Effector memory CD4-positive, alpha-beta T cell (primary cell): ENCODE measurements around the gene TSC22D1.

Experiments
- DNase-seq, 3 donors: peaks; one replicate each; pipeline ENCODE4 v3.0.0-alpha.2; 2020
- H3K27ac ChIP-seq: 2 replicates; pipeline ENCODE4 v1.7.0; 2013; ENCODE audit warnings: mild to moderate bottlenecking, low read length, moderate library complexity; ENCODE audit not compliant: insufficient read depth, poor library complexity, severe bottlenecking
- H3K27me3 ChIP-seq: replicated peaks from 2 replicates; pipeline ENCODE4 v1.7.0; 2013; ENCODE audit warnings: mild to moderate bottlenecking, low read length; ENCODE audit not compliant: insufficient read depth, control insufficient read depth, poor library complexity, severe bottlenecking
- H3K36me3 ChIP-seq: 2 replicates; pipeline ENCODE4 v1.7.0; 2013; ENCODE audit warnings: mild to moderate bottlenecking, low read length, moderate library complexity; ENCODE audit not compliant: control insufficient read depth, insufficient read depth
- H3K4me1 ChIP-seq: 2 replicates; pipeline ENCODE4 v1.7.0; 2013; ENCODE audit warnings: low read length, mild to moderate bottlenecking; ENCODE audit not compliant: control insufficient read depth, insufficient read depth, poor library complexity, severe bottlenecking
- H3K4me3 ChIP-seq: 2 replicates; pipeline ENCODE4 v1.7.0; 2013; ENCODE audit warnings: low read length, low read depth, mild to moderate bottlenecking; ENCODE audit not compliant: insufficient read depth, poor library complexity, severe bottlenecking
- H3K9me3 ChIP-seq: 2 replicates; pipeline ENCODE4 v1.7.0; 2013; ENCODE audit warnings: mild to moderate bottlenecking, low read length, moderate library complexity; ENCODE audit not compliant: control insufficient read depth
- total RNA-seq, 3 donors: gene quantifications; one replicate each; lab custom pipeline; 2026; lab: John Stamatoyannopoulos, UW

The TSC22D1 gene
- 51.5 to 57.3 (median 56.3) reads per million in 3 donors for total RNA-seq

DNA sequence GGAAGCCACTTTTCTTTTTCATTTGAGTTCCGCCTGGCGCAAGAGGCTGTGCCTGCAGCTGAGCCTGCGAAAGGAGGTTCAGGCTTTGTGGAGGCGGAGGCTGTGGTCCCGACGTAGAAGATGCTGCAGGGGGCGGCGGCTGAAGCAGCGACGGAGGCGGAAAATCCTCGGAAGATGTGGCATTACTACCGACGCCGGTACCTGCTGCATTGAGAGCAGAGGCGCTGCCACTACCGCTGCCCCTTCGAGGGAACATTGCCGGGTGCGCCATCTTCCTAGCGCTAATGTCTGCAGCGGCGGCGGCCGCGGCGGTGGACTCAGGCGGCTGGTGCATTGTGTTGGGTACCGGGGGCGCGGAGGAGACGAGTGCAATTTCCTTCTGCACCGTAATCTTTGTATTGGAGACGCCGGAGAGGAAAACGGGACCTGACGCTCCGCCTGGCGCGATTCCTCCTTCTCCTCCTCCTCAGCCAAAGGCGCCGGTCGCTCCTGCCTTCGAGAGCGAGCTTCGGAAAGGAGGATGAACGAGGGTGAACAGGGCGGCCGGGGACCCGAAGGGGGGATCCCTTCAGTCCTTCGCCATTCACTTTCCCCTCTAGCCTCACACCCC, at the start of gene TSC22D1:
TSC22D1 (minus strand) TSS at position 590 of the 610 bp plus-strand sequence; CDS start at position 334, 256 bp downstream.
- Histone ChIP-seq H3K4me3 (peak within 1 kb of the TSS; percentile 98), H3K4me1 (peaks cover 18% of the 10 kb centered on the region), H3K27ac (peak within 1 kb of the TSS; percentile 94), H3K27me3 (no peaks in the 10 kb centered on the region), H3K9me3 (no peaks in the 10 kb centered on the region), H3K36me3 (no peaks in the 10 kb centered on the region)
- peak; percentile 49 to 62 (median 53) for DNase-seq

- H3K27me3 ChIP-seq: peaks cover 7% of the 10 kb centered on the region
- H3K4me1 ChIP-seq: no peaks in the 10 kb centered on the region
- no peak for DNase-seq
- no peaks in the 10 kb centered on the region for H3K9me3 ChIP-seq
- H3K4me3 ChIP-seq: no peak overlapping the region
- H3K27ac ChIP-seq: no peak overlapping the region
- H3K36me3 ChIP-seq: no peaks in the 10 kb centered on the region
These were observed 46.6 kb upstream of the TSC22D1 start for GRCh38 chr13:44622708-44623107.

- Histone ChIP-seq H3K9me3 (no peaks in the 10 kb centered on the region), H3K36me3 (no peaks in the 10 kb centered on the region), H3K4me1 (no peaks in the 10 kb centered on the region), H3K27me3 (peaks cover 4% of the 10 kb centered on the region), H3K4me3 (no peak overlapping the region), H3K27ac (no peak overlapping the region)
- no peak for DNase-seq
These were observed 46.1 kb upstream of the TSC22D1 start for GRCh38 chr13:44622261-44622660.

DNA sequence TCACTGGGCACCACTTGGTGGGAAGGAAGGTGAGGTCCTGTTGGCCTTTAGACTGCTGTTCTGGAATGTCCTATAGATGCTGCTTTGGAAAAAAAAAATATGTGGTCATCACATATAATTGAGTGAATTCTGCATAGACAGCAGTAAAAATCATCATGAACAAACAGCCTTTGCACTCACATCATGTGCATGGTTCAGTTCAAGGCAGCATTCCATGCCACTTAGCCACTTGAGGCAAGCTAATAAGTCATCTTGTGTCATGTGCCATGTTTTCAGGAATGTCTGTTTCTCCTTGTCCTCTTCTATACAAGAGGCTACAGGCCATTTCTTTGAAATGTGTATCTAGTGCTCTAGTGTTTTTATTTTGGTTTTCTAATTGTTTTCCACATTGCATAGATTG, 43.9 kb upstream of the TSC22D1 start:
- H3K4me3 ChIP-seq: no peak overlapping the region
- DNase-seq: no peak

DNA sequence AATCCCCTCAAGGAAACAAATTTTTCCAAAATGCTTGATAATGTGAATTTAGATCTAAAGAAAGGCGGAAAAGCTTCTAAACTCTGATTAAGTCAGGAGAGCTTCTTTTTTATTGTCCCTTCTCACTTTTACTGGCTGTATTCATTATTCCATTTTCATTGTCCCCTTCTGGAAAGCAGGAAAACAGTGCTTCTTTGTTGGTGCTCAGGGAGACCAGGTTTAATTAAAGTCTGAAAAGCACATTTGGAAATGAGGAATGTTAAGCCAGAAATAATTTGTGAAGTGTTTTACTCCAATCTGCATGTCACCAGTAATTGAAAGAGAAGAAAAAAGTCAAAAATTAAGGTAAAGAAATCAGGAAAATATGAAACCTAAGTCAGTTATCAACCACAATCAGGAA, 43.5 kb upstream of the TSC22D1 start:
- no peaks in the 10 kb centered on the region for H3K4me1 ChIP-seq
- H3K4me3 ChIP-seq: no peak overlapping the region
- DNase-seq: no peak
- H3K27me3 ChIP-seq: no peaks in the 10 kb centered on the region
- no peak overlapping the region for H3K27ac ChIP-seq
- H3K9me3 ChIP-seq: no peaks in the 10 kb centered on the region
- no peaks in the 10 kb centered on the region for H3K36me3 ChIP-seq

More for the DNA sequence above, 43.9 kb upstream of the TSC22D1 start:
- Histone ChIP-seq H3K27ac (no peak overlapping the region), H3K36me3 (no peaks in the 10 kb centered on the region), H3K4me1 (no peaks in the 10 kb centered on the region), H3K27me3 (no peaks in the 10 kb centered on the region), H3K9me3 (no peaks in the 10 kb centered on the region)

DNA sequence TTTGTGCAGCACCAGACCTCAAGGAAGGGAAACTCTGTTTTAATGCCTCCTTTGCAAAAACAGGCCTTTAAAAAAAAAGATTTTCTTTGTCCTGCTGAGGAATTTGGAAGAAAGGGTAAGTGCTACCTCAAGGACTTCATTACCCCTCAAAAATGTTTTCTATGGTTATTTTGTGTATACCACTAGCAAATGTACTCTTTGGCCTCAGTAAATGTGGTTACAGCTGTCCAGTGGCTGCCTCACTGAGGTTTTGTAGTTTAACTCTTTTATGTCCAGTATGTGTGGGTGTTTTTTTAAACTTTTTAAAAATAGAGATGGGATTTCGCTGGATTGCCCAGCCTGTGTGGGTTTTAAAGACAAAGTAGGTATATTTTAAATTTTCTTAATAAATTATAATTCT, 42.2 kb upstream of the TSC22D1 start:
- no peak overlapping the region for H3K27ac ChIP-seq
- no peaks in the 10 kb centered on the region for H3K4me1 ChIP-seq
- no peak for DNase-seq
- no peaks in the 10 kb centered on the region for H3K36me3 ChIP-seq
- no peak overlapping the region for H3K4me3 ChIP-seq
- no peaks in the 10 kb centered on the region for H3K9me3 ChIP-seq
- no peaks in the 10 kb centered on the region for H3K27me3 ChIP-seq

DNA sequence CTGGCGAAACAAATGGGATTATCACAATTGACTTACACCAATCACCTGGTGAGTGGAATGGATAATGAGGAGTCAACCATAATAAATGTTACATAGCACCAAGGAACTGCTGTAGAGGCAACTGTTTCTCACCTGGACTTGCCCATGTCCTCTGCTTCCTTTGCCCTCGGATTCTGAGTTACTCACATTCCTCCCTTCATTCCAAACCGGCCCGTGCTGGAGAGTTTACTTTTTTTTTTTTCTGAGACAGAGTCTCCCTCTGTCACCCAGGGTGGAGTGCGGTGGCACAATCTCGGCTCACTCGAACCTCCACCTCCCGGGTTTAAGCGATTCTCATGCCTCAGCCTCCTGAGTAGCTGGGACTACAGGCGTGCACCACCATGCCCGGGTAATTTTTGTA, 41.5 kb upstream of the TSC22D1 start:
- Histone ChIP-seq H3K27ac (no peak overlapping the region), H3K27me3 (no peaks in the 10 kb centered on the region), H3K36me3 (no peaks in the 10 kb centered on the region), H3K9me3 (no peaks in the 10 kb centered on the region), H3K4me1 (no peaks in the 10 kb centered on the region), H3K4me3 (no peak overlapping the region)
- no peak for DNase-seq

GRCh38 chr13:44609137-44609536, 33.0 kb upstream of the TSC22D1 start:
- H3K4me1 ChIP-seq: no peaks in the 10 kb centered on the region
- H3K9me3 ChIP-seq: no peaks in the 10 kb centered on the region
- H3K27ac ChIP-seq: no peak overlapping the region
- DNase-seq: no peak
- no peak overlapping the region for H3K4me3 ChIP-seq
- no peaks in the 10 kb centered on the region for H3K36me3 ChIP-seq
- H3K27me3 ChIP-seq: peaks cover 3% of the 10 kb centered on the region

GRCh38 chr13:44605721-44606120, 29.6 kb upstream of the TSC22D1 start:
- Histone ChIP-seq H3K36me3 (no peaks in the 10 kb centered on the region), H3K4me3 (no peak overlapping the region), H3K9me3 (no peaks in the 10 kb centered on the region), H3K27ac (no peak overlapping the region), H3K4me1 (no peaks in the 10 kb centered on the region), H3K27me3 (peaks cover 3% of the 10 kb centered on the region)
- DNase-seq: no peak

DNA sequence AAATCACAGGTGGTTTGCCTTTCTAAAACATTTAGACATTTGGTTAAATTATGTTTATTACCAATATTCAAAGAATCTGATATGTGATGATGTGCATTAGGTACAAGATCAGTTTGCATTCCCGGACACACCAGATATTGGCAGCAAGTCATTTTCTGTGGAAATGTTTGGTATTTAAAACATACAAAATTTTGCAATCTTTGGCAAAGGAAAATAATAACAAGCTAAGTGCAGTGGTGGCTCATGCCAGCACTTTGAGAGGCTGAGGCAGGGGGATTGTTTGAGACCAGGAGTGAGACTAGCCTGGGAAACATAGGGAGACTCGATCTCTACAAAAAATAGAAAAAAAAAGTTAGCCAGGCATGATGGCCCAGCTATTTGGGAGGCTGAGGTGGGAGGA, 29.1 kb upstream of the TSC22D1 start:
- Histone ChIP-seq H3K27me3 (peaks cover 3% of the 10 kb centered on the region), H3K4me1 (no peaks in the 10 kb centered on the region), H3K4me3 (no peak overlapping the region), H3K9me3 (no peaks in the 10 kb centered on the region), H3K36me3 (no peaks in the 10 kb centered on the region), H3K27ac (no peak overlapping the region)
- DNase-seq: no peak
